Skin epidermis (tissue), 12 donors: Measurements from ENCODE around the gene MAP7.

ENCODE experiments used
- H3K27ac ChIP-seq, 21 experiments: fragments of 200-600 bp; sonication (generic) in 11 of 21; one replicate each; pipeline ENCODE4 v1.5.0; 2020; ENCODE audit warnings: mild to moderate bottlenecking in 3 of 21, inconsistent platforms in 2 of 21, moderate library complexity in 2 of 21
- H3K4me3 ChIP-seq, 7 experiments: fragments of 200-600 bp; sonication (generic) in 2 of 7; one replicate each; pipeline ENCODE4 v1.5.0; 2020; ENCODE audit warnings: inconsistent platforms in 2 of 7, mild to moderate bottlenecking in 2 of 7, moderate library complexity in 1 of 7

Gene MAP7

DNA sequence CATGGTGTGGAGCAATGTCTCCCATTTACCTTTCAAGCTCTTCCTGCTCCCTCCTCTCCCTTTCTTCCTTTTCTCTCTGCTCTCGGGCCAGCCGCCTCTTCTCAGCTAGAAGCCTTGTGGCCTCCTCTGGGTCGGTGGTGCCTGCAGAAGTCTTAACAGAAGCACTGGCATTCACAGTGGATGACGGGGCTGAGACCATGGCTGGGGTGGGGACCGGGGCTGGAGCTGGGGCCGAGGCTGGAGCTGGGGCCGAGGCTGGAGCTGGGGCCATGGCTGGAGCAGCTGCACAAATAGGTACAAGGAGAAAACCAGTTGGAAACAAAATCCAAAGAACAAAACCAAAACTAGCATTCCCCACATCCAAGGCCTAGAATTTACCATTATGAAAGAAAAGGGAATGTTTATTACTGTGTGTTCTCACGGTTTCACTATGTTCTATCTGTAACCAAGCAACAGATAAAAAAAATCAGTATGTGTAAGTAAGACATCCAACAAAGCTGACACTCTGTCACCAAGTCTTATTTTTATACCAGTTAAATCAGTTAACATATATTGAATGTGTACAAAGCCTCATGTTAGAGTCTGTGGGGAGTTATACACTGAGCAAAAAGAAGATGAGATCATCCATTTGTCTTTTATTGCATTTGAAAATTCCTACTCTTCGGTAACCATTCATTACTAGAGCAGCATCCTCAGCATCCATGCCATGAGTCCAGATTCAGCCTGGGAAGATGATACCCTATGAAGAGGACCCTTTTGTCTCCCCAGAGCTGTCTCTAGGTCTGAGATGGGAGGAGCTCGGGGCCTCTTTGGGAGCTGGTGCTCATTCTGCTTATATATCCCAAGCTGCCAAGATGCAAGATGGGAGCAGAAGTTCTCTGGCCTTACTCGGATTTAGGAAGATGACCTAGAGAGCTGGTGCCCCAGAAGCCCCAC, 187.5 kb downstream of the MAP7 start:
- no peak overlapping the region for H3K27ac ChIP-seq

GRCh38 chr6:136361787-136362186, 188.4 kb downstream of the MAP7 start:
- no peak overlapping the region for H3K27ac ChIP-seq
- H3K4me3 ChIP-seq, result no peak overlapping the region

More for the DNA sequence above, 187.5 kb downstream of the MAP7 start:
- no peak overlapping the region for H3K4me3 ChIP-seq

- H3K27ac ChIP-seq, result no peak overlapping the region
- H3K4me3 ChIP-seq, result no peak overlapping the region
These were observed 189.4 kb downstream of the MAP7 start for GRCh38 chr6:136360783-136361182.

GRCh38 chr6:136359851-136360250, 190.4 kb downstream of the MAP7 start:
- H3K27ac ChIP-seq, result no peak overlapping the region
- H3K4me3 ChIP-seq, result no peak overlapping the region

DNA sequence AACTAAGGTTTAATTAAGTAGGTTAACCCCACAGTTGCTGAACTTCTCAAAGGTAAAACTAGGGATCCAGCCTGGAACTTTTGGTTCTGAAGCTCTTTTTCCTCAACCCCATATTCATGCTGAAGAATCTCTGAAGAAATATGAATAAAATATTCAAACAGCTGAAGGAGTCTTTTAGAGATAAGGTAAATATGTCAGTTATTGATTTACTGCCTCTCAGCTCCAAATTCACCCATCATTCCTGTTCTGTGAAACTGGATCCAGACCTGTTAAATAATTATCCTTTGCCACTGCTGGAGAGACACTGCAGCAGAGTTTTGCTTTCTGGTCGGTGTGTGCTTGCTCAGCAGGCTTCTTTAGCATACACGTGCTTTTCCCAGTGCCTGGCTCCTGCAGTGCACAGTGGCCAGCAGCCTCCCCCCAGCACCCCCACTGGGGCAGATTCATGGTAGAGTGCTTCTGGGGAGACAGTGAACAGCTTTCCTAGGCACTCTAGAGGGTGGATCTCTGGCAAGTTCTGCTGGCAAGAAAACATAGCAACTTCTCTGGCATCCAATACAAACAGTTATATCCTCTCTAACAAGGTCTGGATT, 198.6 kb downstream of the MAP7 start:
- Histone ChIP-seq H3K4me3 (no peak overlapping the region), H3K27ac (no peak overlapping the region)

DNA sequence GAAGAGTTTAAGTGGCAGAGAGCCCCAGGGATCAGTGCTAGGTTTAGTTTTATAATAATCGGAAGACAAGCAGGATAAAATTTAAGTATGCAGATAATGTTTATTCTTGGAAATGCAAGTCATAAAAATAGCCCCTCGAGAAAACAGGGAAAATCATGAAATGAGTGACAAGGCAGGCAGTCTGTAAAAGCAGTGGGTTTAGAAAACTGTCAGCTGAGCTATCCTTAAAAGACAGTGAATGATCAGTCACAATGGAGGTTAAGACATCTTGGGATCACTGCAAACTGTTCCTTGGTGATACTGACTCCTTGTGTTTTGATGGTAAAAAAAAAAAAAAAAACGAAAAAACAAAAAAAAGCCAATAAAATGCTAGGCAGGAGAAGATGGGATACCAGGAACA, 199.3 kb downstream of the MAP7 start:
- H3K27ac ChIP-seq, result no peak overlapping the region
- H3K4me3 ChIP-seq, result no peak overlapping the region

- H3K4me3 ChIP-seq, result no peak overlapping the region
- H3K27ac ChIP-seq, result no peak overlapping the region
These were observed 202.4 kb downstream of the MAP7 start for GRCh38 chr6:136347847-136348246.

- Histone ChIP-seq H3K4me3 (no peak overlapping the region), H3K27ac (no peak overlapping the region)
These were observed 205.1 kb downstream of the MAP7 start for GRCh38 chr6:136345145-136345544.

- Histone ChIP-seq H3K4me3 (no peak overlapping the region), H3K27ac (no peak overlapping the region)
These were observed 205.8 kb downstream of the MAP7 start for GRCh38 chr6:136344420-136344819.

GRCh38 chr6:136343700-136344099, 206.5 kb downstream of the MAP7 start:
- Histone ChIP-seq H3K4me3 (no peak overlapping the region), H3K27ac (no peak overlapping the region)

DNA sequence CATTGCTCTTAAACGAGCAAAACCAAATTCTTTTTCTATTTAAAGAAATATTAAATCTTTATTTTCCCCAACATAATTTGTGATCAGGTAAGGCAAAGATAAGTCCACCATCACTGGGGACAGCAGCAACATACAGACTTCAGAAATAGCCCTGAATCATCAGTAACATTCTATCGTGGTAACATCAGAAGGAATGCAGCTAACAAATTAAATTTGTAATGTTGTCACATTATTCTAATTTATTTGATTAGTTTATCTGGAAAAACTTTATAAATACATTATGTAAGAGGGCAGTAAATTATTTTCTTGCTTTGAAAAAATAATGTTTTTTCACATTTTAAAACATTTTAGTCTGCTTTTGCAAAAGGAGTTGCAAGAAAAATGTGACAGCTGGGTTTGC, 206.9 kb downstream of the MAP7 start:
- Histone ChIP-seq H3K27ac (no peak overlapping the region), H3K4me3 (no peak overlapping the region)

- no peak overlapping the region for H3K27ac ChIP-seq
- H3K4me3 ChIP-seq, result no peak overlapping the region
These were observed 208.3 kb downstream of the MAP7 start for GRCh38 chr6:136341967-136342366.

DNA sequence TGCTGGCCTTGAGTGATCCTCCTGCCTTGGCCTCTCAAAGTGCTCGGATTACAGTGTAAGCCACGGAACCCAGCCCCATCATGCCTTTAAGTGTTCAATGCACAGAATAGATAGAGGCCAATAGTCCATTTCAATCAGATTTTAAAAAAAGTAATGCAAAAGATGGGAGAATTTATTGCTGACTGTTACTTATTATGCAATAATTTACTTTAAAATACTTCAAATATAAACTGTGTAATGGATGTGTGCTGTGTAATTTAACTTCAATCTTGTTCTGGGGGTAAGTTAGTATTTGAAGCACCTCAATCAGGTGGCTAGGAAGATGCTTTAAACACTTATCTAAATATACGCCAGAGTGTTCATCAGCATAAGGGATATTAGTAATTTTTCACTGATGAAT, 208.9 kb downstream of the MAP7 start:
- no peak overlapping the region for H3K4me3 ChIP-seq
- H3K27ac ChIP-seq, result no peak overlapping the region

- no peak overlapping the region for H3K27ac ChIP-seq
- no peak overlapping the region for H3K4me3 ChIP-seq
These were observed 211.7 kb downstream of the MAP7 start for GRCh38 chr6:136338486-136338885.

- no peak overlapping the region for H3K27ac ChIP-seq
- no peak overlapping the region for H3K4me3 ChIP-seq
These were observed 212.6 kb downstream of the MAP7 start for GRCh38 chr6:136337606-136338005.

- H3K27ac ChIP-seq, result no peak overlapping the region
These were observed 213.1 kb downstream of the MAP7 start for GRCh38 chr6:136337121-136337520.

GRCh38 chr6:136335736-136336363, 214.4 kb downstream of the MAP7 start:
- H3K27ac ChIP-seq, result no peak overlapping the region
- no peak overlapping the region for H3K4me3 ChIP-seq

More at GRCh38 chr6:136337121-136337520, 213.1 kb downstream of the MAP7 start:
- no peak overlapping the region for H3K4me3 ChIP-seq

DNA sequence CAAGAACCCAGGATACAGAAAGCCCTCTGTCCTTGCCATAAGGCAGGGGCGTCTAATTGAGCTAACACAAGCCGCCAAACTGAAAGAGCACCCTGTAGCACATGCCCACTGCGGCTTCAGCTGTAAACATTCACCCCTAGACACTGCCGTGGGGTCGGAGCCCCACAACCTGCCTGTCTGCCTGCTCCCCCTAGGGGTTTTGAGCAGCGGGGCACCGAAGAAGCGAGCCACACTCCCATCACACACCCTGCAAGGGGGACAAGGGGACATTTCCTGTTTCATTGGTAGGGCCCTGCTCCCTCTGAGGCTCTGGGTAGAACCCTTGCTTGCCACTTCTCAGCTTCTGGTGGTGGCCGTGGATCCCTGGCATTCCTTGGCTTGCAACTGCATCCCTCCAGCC, 215.4 kb downstream of the MAP7 start:
- Histone ChIP-seq H3K27ac (no peak overlapping the region), H3K4me3 (no peak overlapping the region)

DNA sequence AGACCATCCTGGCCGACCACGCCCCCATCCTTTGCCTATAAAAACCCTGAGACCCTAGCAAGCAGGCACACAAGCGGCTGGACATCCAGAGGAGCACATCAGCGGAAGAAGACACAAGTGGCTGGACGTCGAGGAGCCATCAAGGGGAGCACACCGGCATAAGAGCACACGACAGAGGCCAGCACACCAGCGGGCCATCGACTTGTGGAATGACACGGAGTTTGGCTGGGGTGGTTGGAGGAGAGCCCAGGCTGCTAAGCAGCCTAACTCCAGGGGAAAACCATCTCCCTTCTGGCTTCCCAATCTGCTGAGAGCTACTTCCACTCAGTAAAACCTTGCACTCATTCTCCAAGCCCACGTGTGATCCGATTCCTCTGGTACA, 215.8 kb downstream of the MAP7 start:
- no peak overlapping the region for H3K27ac ChIP-seq
- no peak overlapping the region for H3K4me3 ChIP-seq

DNA sequence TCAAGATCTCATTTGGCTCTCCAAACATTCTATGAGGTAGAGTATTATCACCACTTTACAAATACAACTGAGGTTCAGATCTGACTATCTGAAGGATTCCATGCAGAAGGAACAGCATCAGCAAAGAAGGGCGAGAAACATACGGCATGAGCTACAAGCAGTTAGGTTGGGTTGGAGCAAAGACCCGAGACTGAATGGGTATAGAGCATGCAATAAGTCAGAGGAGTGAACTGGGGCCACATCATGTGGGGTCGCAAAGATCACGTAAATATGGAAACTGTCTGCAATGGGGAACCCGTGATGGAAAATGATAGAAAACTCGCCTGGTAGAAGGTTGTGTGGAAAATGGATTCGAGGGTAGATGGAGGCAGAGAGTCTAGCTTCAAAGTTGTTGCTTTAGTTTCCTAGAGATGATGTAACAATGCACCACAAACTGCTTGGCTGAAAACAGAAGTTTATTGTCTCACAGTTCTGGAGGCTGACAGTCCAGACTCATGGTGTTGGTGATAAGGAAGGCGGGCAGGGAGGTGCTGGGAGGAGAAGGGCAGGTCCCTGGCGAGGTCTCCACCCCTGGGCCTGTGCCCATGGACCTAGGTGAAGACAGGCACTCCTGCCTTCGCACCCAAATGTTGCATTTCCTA, 216.3 kb downstream of the MAP7 start:
- no peak overlapping the region for H3K4me3 ChIP-seq
- no peak overlapping the region for H3K27ac ChIP-seq
